ENCODE data around the gene CAMSAP2.

DNA sequence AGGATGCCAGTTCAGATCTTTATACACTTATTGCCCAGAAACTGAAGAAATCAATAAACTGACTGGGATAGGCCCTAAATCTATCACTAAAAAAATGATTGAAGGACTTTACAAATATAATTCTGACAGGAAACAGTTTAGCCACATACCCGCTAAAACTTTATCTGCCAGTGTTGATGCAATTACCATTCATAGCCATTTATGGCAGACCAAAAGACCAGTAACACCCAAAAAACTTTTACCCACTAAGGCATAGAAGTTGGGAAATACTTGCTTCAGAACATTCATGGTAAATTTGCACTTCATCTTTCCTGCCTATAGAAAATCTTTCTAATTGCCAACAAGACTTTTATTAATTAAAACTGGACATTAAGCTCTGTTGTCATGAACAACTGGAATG is 119.1 kb downstream of the CAMSAP2 start:
- TF ChIP-seq, protein P1, sequence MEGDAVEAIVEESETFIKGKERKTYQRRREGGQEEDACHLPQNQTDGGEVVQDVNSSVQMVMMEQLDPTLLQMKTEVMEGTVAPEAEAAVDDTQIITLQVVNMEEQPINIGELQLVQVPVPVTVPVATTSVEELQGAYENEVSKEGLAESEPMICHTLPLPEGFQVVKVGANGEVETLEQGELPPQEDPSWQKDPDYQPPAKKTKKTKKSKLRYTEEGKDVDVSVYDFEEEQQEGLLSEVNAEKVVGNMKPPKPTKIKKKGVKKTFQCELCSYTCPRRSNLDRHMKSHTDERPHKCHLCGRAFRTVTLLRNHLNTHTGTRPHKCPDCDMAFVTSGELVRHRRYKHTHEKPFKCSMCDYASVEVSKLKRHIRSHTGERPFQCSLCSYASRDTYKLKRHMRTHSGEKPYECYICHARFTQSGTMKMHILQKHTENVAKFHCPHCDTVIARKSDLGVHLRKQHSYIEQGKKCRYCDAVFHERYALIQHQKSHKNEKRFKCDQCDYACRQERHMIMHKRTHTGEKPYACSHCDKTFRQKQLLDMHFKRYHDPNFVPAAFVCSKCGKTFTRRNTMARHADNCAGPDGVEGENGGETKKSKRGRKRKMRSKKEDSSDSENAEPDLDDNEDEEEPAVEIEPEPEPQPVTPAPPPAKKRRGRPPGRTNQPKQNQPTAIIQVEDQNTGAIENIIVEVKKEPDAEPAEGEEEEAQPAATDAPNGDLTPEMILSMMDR (IDR thresholded peaks at IDR 0.05; ENCODE audit: low read depth, low read length) = no peak
- TF ChIP-seq, protein P2, sequence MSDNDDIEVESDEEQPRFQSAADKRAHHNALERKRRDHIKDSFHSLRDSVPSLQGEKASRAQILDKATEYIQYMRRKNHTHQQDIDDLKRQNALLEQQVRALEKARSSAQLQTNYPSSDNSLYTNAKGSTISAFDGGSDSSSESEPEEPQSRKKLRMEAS (IDR thresholded peaks at IDR 0.05; ENCODE audit: low read depth, low read length) = no peak
